ENCODE results near the gene MCF2L.

- TF ChIP-seq CTCF (IDR thresholded peaks at IDR 0.05): no peak
- TF ChIP-seq EZH2 (IDR thresholded peaks at IDR 0.05): no peak
- TF ChIP-seq EZH2phosphoT487 (IDR thresholded peaks at IDR 0.05): no peak
Observed at GRCh38 chr13:112964971-112965492, 4.0 kb upstream of the MCF2L start.
